Neuronal stem cell (in vitro differentiated cells): ENCODE measurements around the gene SCLT1.

ENCODE experiments used
- DNase-seq: peaks from one replicate; pipeline ENCODE4 v3.0.0-alpha.2; 2013; ENCODE audit warnings: low spot score
- H2AFZ ChIP-seq: one replicate; pipeline ENCODE4 v1.6.1; 2013; ENCODE audit warnings: mild to moderate bottlenecking, low read length, inconsistent platforms
- H2AK5ac ChIP-seq: 2 replicates; pipeline ENCODE4 v1.6.1; 2013; ENCODE audit warnings: low read depth, mild to moderate bottlenecking, inconsistent platforms, low read length, moderate library complexity, mixed read lengths
- H2BK120ac ChIP-seq: 2 replicates; pipeline ENCODE4 v1.6.1; 2013; ENCODE audit warnings: low read depth, mild to moderate bottlenecking, inconsistent platforms, low read length, moderate library complexity, mixed read lengths
- H2BK12ac ChIP-seq: one replicate; pipeline ENCODE4 v1.6.1; 2013; ENCODE audit warnings: low read length, inconsistent platforms
- H2BK15ac ChIP-seq: 2 replicates; pipeline ENCODE4 v1.6.1; 2013; ENCODE audit warnings: mild to moderate bottlenecking, low read length, inconsistent platforms, mixed read lengths
- H2BK5ac ChIP-seq: one replicate; pipeline ENCODE4 v1.6.1; 2013; ENCODE audit warnings: inconsistent platforms, mild to moderate bottlenecking, low read length, moderate library complexity
- H3K14ac ChIP-seq: one replicate; pipeline ENCODE4 v1.6.1; 2013; ENCODE audit warnings: low read length, inconsistent platforms
- H3K18ac ChIP-seq: 2 replicates; pipeline ENCODE4 v1.6.1; 2013; ENCODE audit warnings: low read length, inconsistent platforms
- H3K23ac ChIP-seq: 2 replicates; pipeline ENCODE4 v1.6.1; 2013; ENCODE audit warnings: low read depth, mild to moderate bottlenecking, mixed read lengths, low read length, inconsistent platforms; ENCODE audit not compliant: poor library complexity
- H3K27ac ChIP-seq: replicated peaks from 3 replicates; pipeline ENCODE4 v1.5.1; 2013; ENCODE audit warnings: low read length, inconsistent platforms
- H3K27me3 ChIP-seq, 3 experiments: 2 replicates each; pipeline ENCODE4 v1.6.1; 2013; ENCODE audit warnings: low read length in 3 of 3, mild to moderate bottlenecking in 2 of 3, inconsistent platforms in 1 of 3, low read depth in 1 of 3, mixed read lengths in 1 of 3, moderate library complexity in 1 of 3; ENCODE audit not compliant: control insufficient read depth in 3 of 3, insufficient read depth in 3 of 3
- H3K36me3 ChIP-seq, 2 donors: replicated peaks in 1 of 2; 2 replicates each; pipeline ENCODE4 v1.6.1; 2013; ENCODE audit warnings: low read length in 2 of 2; ENCODE audit not compliant: control insufficient read depth in 2 of 2, insufficient read depth in 2 of 2
- H3K4ac ChIP-seq: 2 replicates; pipeline ENCODE4 v1.6.1; 2013; ENCODE audit warnings: inconsistent platforms, mild to moderate bottlenecking, low read length, moderate library complexity
- H3K4me1 ChIP-seq, 2 donors: 1 replicate in 1 of 2; 2 replicates in 1 of 2; pipeline ENCODE4 v1.6.1; 2013; ENCODE audit warnings: low read length in 2 of 2, low read depth in 1 of 2; ENCODE audit not compliant: control insufficient read depth in 2 of 2, insufficient read depth in 1 of 2
- H3K4me2 ChIP-seq: one replicate; pipeline ENCODE4 v1.6.1; 2013; ENCODE audit warnings: mild to moderate bottlenecking, low read length, inconsistent platforms; ENCODE audit not compliant: insufficient read depth, poor library complexity, severe bottlenecking
- H3K4me3 ChIP-seq, 2 donors: 2 replicates each; pipeline ENCODE4 v1.5.1; 2013; ENCODE audit warnings: low read length in 2 of 2, mild to moderate bottlenecking in 2 of 2, inconsistent platforms in 1 of 2, moderate library complexity in 1 of 2
- H3K79me1 ChIP-seq: one replicate; pipeline ENCODE4 v1.6.1; 2013; ENCODE audit warnings: low read depth, mild to moderate bottlenecking, inconsistent platforms, low read length, moderate library complexity
- H3K9ac ChIP-seq: one replicate; pipeline ENCODE4 v1.6.1; 2013; ENCODE audit warnings: mild to moderate bottlenecking, low read depth, low read length, inconsistent platforms; ENCODE audit not compliant: poor library complexity
- H3K9me3 ChIP-seq, 2 donors: replicated peaks in 1 of 2; 2 replicates each; pipeline versions ENCODE3 to v1.6.1; 2013; ENCODE audit warnings: low read length in 2 of 2, mild to moderate bottlenecking in 2 of 2, inconsistent platforms in 1 of 2, low read depth in 1 of 2, mixed read lengths in 1 of 2, moderate library complexity in 1 of 2; ENCODE audit not compliant: control insufficient read depth in 2 of 2, insufficient read depth in 1 of 2
- H4K8ac ChIP-seq: one replicate; pipeline ENCODE4 v1.6.1; 2013; ENCODE audit warnings: low read depth, mild to moderate bottlenecking, inconsistent platforms, low read length, moderate library complexity
- H4K91ac ChIP-seq: one replicate; pipeline ENCODE4 v1.6.1; 2013; ENCODE audit warnings: low read length, low read depth, mild to moderate bottlenecking, inconsistent platforms; ENCODE audit not compliant: poor library complexity
- WGBS, 2 donors: extraction: QIAGEN DNeasy Blood & Tissue Kit; methylation state at CpG; one replicate each; pipeline ENCODE4 v1.1.7; 2013; ENCODE audit warnings: missing lambda C conversion rate in 2 of 2, mixed read lengths in 1 of 2; ENCODE audit not compliant: insufficient read length in 2 of 2, insufficient replicate concordance in 1 of 2; ENCODE audit errors: extremely low coverage in 2 of 2; 5-methylcytosine and 5-hydroxymethylcytosine counted together

The SCLT1 gene

GRCh38 chr4:128879971-128880370 lies 213.4 kb downstream of the SCLT1 start:
- Histone ChIP-seq H2BK15ac (no peak overlapping the region), H4K8ac (no peak overlapping the region), H3K9ac (no peak overlapping the region), H3K27me3 (no peaks in the 10 kb centered on the region), H2AK5ac (no peak overlapping the region), H3K4me1 (no peaks in the 10 kb centered on the region), H3K36me3 (peaks cover 0 to 17% of the 10 kb centered on the region in 2 donors), H3K79me1 (no peaks in the 10 kb centered on the region), H3K18ac (no peak overlapping the region), H3K4ac (no peak overlapping the region), H3K23ac (no peak overlapping the region), H2BK120ac (no peak overlapping the region), H3K4me3 (no peak overlapping the region), H3K4me2 (no peak overlapping the region), H3K27ac (no peak overlapping the region), H2BK12ac (no peak overlapping the region), H3K9me3 (no peaks in the 10 kb centered on the region), H4K91ac (no peak overlapping the region), H2AFZ (no peak overlapping the region), H3K14ac (no peak overlapping the region), H2BK5ac (no peak overlapping the region)
- no CpG with 5 or more reads among the region's 2 CpGs for WGBS, 2 donors
- DNase-seq: no peak

- H3K4ac ChIP-seq: no peak overlapping the region
- H3K23ac ChIP-seq: no peak overlapping the region
- no peak overlapping the region for H4K91ac ChIP-seq
- no peaks in the 10 kb centered on the region for H3K4me1 ChIP-seq
- H4K8ac ChIP-seq: no peak overlapping the region
- H2AFZ ChIP-seq: no peak overlapping the region
- no peaks in the 10 kb centered on the region for H3K27me3 ChIP-seq
- H3K4me2 ChIP-seq: no peak overlapping the region
- no peak overlapping the region for H2AK5ac ChIP-seq
- no peak overlapping the region for H3K9ac ChIP-seq
- no peak overlapping the region for H2BK5ac ChIP-seq
- H3K79me1 ChIP-seq: no peaks in the 10 kb centered on the region
- H2BK15ac ChIP-seq: no peak overlapping the region
- no CpG with 5 or more reads among the region's 2 CpGs for WGBS, 2 donors
- no peak overlapping the region for H2BK12ac ChIP-seq
- no peaks in the 10 kb centered on the region for H3K9me3 ChIP-seq
- peaks cover 0 to 22% of the 10 kb centered on the region in 2 donors for H3K36me3 ChIP-seq
- no peak overlapping the region for H3K27ac ChIP-seq
- DNase-seq: no peak
- H3K14ac ChIP-seq: no peak overlapping the region
- no peak overlapping the region for H2BK120ac ChIP-seq
- no peak overlapping the region for H3K4me3 ChIP-seq
- no peak overlapping the region for H3K18ac ChIP-seq
Measured at GRCh38 chr4:128879283-128879682, 214.1 kb downstream of the SCLT1 start.

GRCh38 chr4:128877934-128878333 lies 215.4 kb downstream of the SCLT1 start:
- Histone ChIP-seq H3K4ac (no peak overlapping the region), H3K36me3 (peaks cover under 1 to 35% of the 10 kb centered on the region in 2 donors), H3K9me3 (no peaks in the 10 kb centered on the region), H3K23ac (no peak overlapping the region), H3K4me3 (no peak overlapping the region), H3K79me1 (no peaks in the 10 kb centered on the region), H4K8ac (no peak overlapping the region), H2AK5ac (no peak overlapping the region), H2BK12ac (no peak overlapping the region), H3K27me3 (no peaks in the 10 kb centered on the region), H2BK120ac (no peak overlapping the region), H3K9ac (no peak overlapping the region), H2BK5ac (no peak overlapping the region), H3K18ac (no peak overlapping the region), H2BK15ac (no peak overlapping the region), H2AFZ (no peak overlapping the region), H3K14ac (no peak overlapping the region), H3K27ac (no peak overlapping the region), H3K4me2 (no peak overlapping the region), H3K4me1 (no peaks in the 10 kb centered on the region), H4K91ac (no peak overlapping the region)
- no CpG with 5 or more reads among the region's 4 CpGs for WGBS, 2 donors
- DNase-seq: no peak

- H3K79me1 ChIP-seq: no peaks in the 10 kb centered on the region
- no peak overlapping the region for H2BK15ac ChIP-seq
- no peak overlapping the region for H4K91ac ChIP-seq
- no peak overlapping the region for H3K23ac ChIP-seq
- no peak overlapping the region for H2AFZ ChIP-seq
- no peaks in the 10 kb centered on the region for H3K27me3 ChIP-seq
- no CpG with 5 or more reads among the region's 2 CpGs for WGBS, 2 donors
- no peak overlapping the region for H3K9ac ChIP-seq
- no peak for DNase-seq
- no peak overlapping the region for H2AK5ac ChIP-seq
- no peak overlapping the region for H3K4me2 ChIP-seq
- no peak overlapping the region for H3K14ac ChIP-seq
- H3K4ac ChIP-seq: no peak overlapping the region
- peaks cover 12 to 52% of the 10 kb centered on the region in 2 donors for H3K36me3 ChIP-seq
- no peak overlapping the region for H3K18ac ChIP-seq
- H2BK120ac ChIP-seq: no peak overlapping the region
- no peak overlapping the region for H2BK12ac ChIP-seq
- H4K8ac ChIP-seq: no peak overlapping the region
- H2BK5ac ChIP-seq: no peak overlapping the region
- no peaks in the 10 kb centered on the region for H3K9me3 ChIP-seq
- H3K27ac ChIP-seq: no peak overlapping the region
- no peaks in the 10 kb centered on the region for H3K4me1 ChIP-seq
- no peak overlapping the region for H3K4me3 ChIP-seq
Measured at GRCh38 chr4:128876200-128876599, 217.1 kb downstream of the SCLT1 start.
